Motor neuron (in vitro differentiated cells): Measurements from ENCODE around the gene HTR3B. TPM values are rescaled to one million over a fixed set of nuclear protein-coding genes. Genes with fewer than 3 reads are reported as not detected.

Source experiments
- ATAC-seq, 8 experiments: fragments of 200-7000 bp; cut with Tn5 transposase; replicated peaks in 6 of 8; 2 replicates each; pipeline ENCODE4 v1.8.0; 2021; ENCODE audit warnings: mild to moderate bottlenecking in 8 of 8, moderate library complexity in 8 of 8
- H3K27ac ChIP-seq, 2 donors: fragments of 250-450 bp; sonication (Bioruptor Pico); 2 replicates each; pipeline ENCODE4 v1.9.0; 2021; ENCODE audit warnings: antibody characterized with exemption in 2 of 2, mild to moderate bottlenecking in 2 of 2, moderate library complexity in 1 of 2
- H3K4me1 ChIP-seq, 2 donors: fragments of 250-450 bp; sonication (Bioruptor Pico); replicated peaks in 1 of 2; 2 replicates each; pipeline ENCODE4 v1.6.1; 2021; ENCODE audit warnings: antibody characterized with exemption in 2 of 2, mild to moderate bottlenecking in 2 of 2, moderate library complexity in 1 of 2
- H3K4me3 ChIP-seq, 5 donors: fragments of 250-450 bp; sonication (Bioruptor Pico); 2 replicates each; pipeline ENCODE4 v1.9.0; 2021; ENCODE audit warnings: antibody characterized with exemption in 5 of 5, mild to moderate bottlenecking in 5 of 5, moderate library complexity in 4 of 5
- WGBS, 10 experiments: fragments of 450-650 bp; shearing (Covaris generic); methylation state at CpG; one replicate each; pipeline ENCODE4 v1.0.0; 2022; 5-methylcytosine and 5-hydroxymethylcytosine counted together
- in situ Hi-C, 9 experiments: fragments of 400-800 bp; cut with MboI; loops; one replicate each; pipeline ENCODE4 v1.15.0; 2021; ENCODE audit warnings: low sequenced_read_pairs in 9 of 9, low pct_unique_long_range_greater_than_20kb in 2 of 9; ENCODE audit not compliant: unreplicated experiment in 9 of 9
- total RNA-seq, 8 experiments: library from RNA; unstranded; fragments of 300-600 nt; gene quantifications; 2 replicates each; pipeline versions ENCODE4 v1.2.3 to v1.2.4, GENCODE V29; 2022

Gene HTR3B
- total RNA-seq, 8 experiments from 2014 or later = 0.11 to 0.47 (median 0.21) TPM; not detected in 5

DNA sequence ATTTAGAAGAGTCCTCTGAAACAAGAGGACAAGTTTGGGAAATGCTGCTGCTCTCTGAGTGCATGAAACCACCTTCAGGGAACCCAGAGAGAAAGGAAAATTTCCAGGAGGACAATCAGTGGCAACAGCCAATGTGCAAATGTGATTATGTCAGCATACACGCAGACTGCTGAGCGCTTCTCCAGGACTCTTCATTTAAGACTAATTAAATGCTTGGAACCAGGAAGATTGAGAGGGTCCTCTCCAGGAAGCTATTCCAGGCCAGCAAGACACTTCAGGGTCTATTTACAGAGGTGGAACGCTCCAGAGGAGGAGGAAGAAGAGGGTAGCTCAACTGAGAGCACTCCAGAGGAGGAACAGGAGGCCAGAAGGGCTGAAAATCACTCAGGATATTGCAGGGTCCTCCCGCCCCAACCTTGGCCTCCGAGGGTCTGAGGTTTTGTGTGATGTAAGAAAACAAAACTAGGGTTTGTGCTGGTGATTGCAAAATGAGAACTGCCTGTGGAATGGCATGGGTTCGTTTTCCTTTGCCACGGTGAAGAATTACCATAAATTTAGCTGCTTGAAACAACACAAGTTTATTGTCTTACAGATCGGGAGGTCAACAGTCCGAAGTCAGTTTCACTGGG is 56.2 kb downstream of the HTR3B start:
- no peak overlapping the region for H3K4me3 ChIP-seq
- ATAC-seq = no peak
- H3K4me1 ChIP-seq = peaks cover 3 to 8% of the 10 kb centered on the region in 2 donors
- 18 to 90% (median 80%) methylated on average over 1 to 6 of the region's 9 CpGs; no CpG with 5 or more reads in 1 of the 10 experiments for WGBS, 10 experiments
- no peak overlapping the region for H3K27ac ChIP-seq
- in situ Hi-C loops = no loop called here

DNA sequence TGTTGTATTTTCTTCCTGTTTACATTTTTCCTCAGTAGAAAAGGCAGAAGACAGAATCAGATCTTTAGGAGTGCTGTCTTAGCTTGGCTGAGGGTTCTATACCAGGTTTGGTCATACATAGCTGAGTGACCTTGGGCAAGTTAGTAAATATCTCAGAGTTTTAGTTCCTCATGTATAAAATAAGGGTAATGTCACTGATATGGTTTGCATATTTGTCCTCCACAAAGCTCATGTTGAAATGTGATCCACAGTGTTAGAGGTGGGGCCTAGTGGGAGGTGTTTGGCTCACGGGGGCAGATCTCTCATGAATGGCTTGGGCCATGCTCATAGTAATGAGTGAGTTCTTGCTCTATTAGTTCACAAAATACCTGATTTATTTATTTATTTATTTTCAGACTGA is 62.8 kb downstream of the HTR3B start:
- no peak overlapping the region for H3K27ac ChIP-seq
- H3K4me3 ChIP-seq = no peak overlapping the region
- 20 to 80% (median 47%) methylated on average over 1 of the region's 1 CpG; no CpG with 5 or more reads in 6 of the 10 experiments for WGBS, 10 experiments
- in situ Hi-C loops = no loop called here
- no peak for ATAC-seq
- no peaks in the 10 kb centered on the region for H3K4me1 ChIP-seq

DNA sequence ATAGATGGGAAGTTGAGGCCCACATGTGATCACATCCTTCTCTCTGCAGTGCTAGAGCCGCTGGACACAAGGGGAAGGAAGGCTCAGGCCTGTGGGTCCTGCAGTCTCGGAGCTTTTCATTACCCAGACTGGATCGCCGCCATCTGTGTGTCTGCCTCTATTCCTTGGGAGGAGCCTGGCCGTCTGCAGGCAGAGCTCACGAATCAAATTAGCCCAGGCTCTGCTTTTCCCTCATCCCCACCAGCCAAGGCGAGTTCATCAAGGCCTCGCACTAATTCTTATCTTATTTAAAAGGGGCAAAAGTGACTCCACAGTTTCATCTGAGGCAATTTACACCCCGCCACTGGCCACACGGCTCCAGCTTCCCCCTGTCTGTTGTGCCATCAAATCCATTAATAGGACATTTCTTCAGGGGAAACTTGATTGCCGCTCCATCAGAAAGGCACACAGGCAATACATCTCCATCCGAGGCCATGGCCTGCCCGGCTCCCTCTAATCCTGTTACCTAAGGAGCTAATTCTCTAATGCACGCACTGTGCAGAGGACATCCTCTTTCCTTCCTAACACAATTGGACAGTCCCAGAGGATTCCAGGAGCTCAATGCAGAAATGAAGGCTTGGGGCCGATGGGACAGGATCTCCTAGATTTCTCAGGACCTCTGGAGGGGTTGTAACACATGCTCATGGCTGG is 67.1 kb downstream of the HTR3B start:
- WGBS, 10 experiments = 0 to 100% (median 66%) methylated on average over 2 to 11 of the region's 15 CpGs; no CpG with 5 or more reads in 2 of the 10 experiments
- Histone ChIP-seq H3K4me3 (no peak overlapping the region), H3K4me1 (no peaks in the 10 kb centered on the region), H3K27ac (no peak overlapping the region)
- peak in 1 of 8 experiments; percentile 5 for ATAC-seq
- in situ Hi-C loops = no loop called here

DNA sequence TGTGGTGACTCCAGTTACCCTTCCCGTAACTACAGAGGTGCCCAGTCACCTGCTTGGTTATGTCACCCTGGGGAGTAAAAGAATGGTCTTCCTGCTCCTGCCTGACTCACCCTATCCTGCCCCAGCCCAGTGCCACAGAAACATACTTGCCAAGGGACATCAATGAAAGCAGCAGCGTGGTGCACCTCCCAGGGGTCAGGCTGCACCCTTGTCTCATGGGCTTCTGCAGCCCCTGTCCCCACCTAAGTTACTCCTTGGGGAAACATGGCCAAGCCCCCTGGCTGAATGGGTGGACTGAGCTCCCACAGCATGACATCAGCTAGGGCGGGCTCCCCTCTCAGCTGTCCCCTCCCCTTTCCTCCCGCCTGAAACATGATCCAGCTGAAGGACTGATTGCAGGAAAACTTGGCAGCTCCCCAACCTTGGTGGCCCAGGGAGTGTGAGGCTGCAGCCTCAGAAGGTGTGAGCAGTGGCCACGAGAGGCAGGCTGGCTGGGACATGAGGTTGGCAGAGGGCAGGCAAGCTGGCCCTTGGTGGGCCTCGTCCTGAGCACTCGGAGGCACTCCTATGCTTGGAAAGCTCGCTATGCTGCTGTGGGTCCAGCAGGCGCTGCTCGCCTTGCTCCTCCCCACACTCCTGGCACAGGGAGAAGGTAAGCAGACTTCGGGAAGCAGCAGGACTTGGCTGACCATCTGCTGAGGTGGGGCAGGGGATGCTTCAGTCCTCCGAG is 70.3 kb downstream of the HTR3B start, which contains the start of gene HTR3A:
Gene HTR3A, plus strand, starts transcription at position 368 of the 730 bp plus-strand sequence. Its CDS starts 218 bp downstream, at position 586.
- H3K4me1 ChIP-seq = peaks cover 0 to 4% of the 10 kb centered on the region in 2 donors
- in situ Hi-C loops = loop anchor here in 3 of 9 experiments (25.0 kb wide), 1 partner anchor 287 kb away; no protein-coding TSS in a partner anchor
- peak; percentile 94 to 97 (median 96) for ATAC-seq
- no peak within 1 kb of the TSS for H3K4me3 ChIP-seq
- 3 to 71% (median 55%) methylated on average over 1 to 5 of the region's 12 CpGs; no CpG with 5 or more reads in 3 of the 10 experiments for WGBS, 10 experiments
- H3K27ac ChIP-seq = no peak within 1 kb of the TSS

DNA sequence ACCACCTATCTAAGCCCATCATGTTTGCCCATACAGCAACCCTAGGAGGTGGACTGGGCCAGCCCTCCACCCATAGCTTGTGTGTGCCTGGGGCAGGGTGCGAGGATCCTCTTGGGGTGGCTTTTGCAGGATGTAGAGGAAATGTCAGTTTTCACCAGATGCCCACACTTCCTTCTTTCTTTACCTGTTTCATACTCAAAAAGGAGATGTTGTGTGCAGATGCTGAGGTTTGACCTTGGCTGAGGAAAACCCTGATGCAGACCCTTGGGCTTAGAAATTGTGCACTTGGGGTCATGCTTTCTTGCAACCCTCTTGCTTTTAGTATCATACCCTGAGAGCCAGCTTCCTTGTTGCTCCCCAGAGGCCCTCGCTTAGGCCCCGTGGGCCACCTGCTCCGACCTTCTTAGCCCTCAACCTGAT is 72.5 kb downstream of the HTR3B start:
- WGBS, 10 experiments = 16 to 100% (median 86%) methylated on average over 1 to 4 of the region's 4 CpGs; no CpG with 5 or more reads in 5 of the 10 experiments

DNA sequence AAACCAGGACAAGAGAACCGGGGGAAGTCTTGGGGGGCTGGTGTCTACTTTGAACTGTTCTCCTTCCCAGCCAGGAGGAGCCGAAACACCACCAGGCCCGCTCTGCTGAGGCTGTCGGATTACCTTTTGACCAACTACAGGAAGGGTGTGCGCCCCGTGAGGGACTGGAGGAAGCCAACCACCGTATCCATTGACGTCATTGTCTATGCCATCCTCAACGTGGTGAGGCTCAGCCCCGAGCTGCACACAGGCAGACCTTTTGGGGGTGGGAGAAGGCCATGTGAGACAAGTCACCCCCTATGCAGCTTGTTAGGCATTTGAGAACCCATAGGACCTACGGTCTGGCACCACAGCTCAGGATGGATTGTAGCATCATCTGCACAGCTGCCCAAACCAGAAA is 73.1 kb downstream of the HTR3B start:
- in situ Hi-C loops = loop anchor here in 3 of 9 experiments (25.0 kb wide), 1 partner anchor 285 kb away; no protein-coding TSS in a partner anchor
- ATAC-seq = no peak
- WGBS, 10 experiments = 20 to 90% (median 78%) methylated on average over 1 to 6 of the region's 11 CpGs; no CpG with 5 or more reads in 4 of the 10 experiments
- Histone ChIP-seq H3K4me1 (peaks cover 0 to 4% of the 10 kb centered on the region in 2 donors), H3K27ac (no peak overlapping the region), H3K4me3 (no peak overlapping the region)

More for the DNA sequence above, 72.5 kb downstream of the HTR3B start:
- in situ Hi-C loops = loop anchor here in 3 of 9 experiments (25.0 kb wide), 1 partner anchor 285 kb away; no protein-coding TSS in a partner anchor
- H3K4me1 ChIP-seq = peaks cover 0 to 4% of the 10 kb centered on the region in 2 donors
- no peak overlapping the region for H3K4me3 ChIP-seq
- no peak overlapping the region for H3K27ac ChIP-seq
- ATAC-seq = no peak

DNA sequence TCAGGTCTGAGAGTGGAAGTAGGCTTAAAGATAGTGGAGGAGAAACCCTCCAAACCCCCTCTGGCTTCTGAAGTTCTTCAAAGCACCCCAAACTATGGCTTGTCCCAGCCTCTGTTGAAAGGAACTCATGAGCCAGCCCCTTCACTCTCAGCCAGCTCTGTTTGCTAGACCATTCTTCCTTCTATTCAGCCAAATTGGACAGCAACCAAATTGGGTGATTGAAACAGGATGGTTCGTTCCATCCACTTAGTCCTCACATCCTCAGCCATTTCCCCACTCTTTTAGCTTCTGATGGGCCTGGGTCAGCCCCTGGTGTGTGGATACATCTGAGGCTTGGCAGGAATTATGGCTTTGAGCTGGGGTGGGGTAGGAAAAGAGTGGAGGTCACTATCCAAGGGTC is 74.8 kb downstream of the HTR3B start:
- 0 to 60% (median 0%) methylated on average over 1 of the region's 1 CpG; no CpG with 5 or more reads in 7 of the 10 experiments for WGBS, 10 experiments
- in situ Hi-C loops = loop anchor here in 3 of 9 experiments (25.0 kb wide), 1 partner anchor 283 kb away; no protein-coding TSS in a partner anchor
- no peak for ATAC-seq
- Histone ChIP-seq H3K4me1 (peaks cover 0 to 4% of the 10 kb centered on the region in 2 donors), H3K27ac (no peak overlapping the region), H3K4me3 (no peak overlapping the region)

DNA sequence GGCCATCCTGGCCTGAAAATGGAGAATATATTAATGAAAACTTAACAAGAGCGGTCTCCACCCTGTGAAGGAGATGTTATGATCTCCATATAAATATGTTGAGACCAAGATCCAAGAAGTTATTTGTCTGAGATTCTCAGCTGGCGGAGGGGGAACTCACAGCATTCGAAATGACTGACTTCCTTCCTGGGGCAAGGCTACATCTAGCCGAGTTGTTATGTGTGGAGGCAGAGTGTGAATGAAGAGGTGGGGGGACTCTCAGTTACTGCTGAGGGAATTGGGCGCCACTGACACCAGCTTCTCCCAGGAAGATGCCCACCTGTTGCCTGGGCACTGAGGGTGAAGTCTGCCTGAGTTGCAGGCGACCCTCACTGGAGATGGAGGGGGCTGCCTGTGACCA is 76.2 kb downstream of the HTR3B start:
- in situ Hi-C loops = loop anchor here in 3 of 9 experiments (25.0 kb wide), 1 partner anchor 282 kb away; no protein-coding TSS in a partner anchor

DNA sequence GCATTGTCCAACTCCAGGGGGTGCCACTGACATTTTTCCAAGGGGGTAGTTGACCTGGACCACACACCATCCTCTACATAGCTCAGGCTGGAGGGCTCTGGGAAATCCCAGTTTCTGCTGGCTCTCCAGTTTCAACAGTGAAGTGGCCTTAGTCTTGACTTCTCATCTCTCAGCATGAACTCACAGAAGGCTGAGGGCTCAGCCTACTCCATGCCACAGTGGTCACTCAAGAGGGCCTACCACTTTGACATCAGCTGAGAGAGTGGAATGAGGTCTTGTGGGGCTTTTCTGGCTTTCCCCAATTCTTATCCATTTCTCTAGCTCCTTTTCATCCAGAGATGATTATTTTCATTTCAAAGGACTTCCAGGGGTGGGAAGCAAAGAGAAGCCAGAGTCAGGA is 77.7 kb downstream of the HTR3B start:
- in situ Hi-C loops = loop anchor here in 3 of 9 experiments (25.0 kb wide), 1 partner anchor 280 kb away; no protein-coding TSS in a partner anchor
- no peak overlapping the region for H3K4me3 ChIP-seq
- no peak for ATAC-seq

More for the DNA sequence above, 76.2 kb downstream of the HTR3B start:
- no peak overlapping the region for H3K27ac ChIP-seq
- no peak overlapping the region for H3K4me3 ChIP-seq
- WGBS, 10 experiments = 0 to 87% (median 75%) methylated on average over 1 to 5 of the region's 6 CpGs; no CpG with 5 or more reads in 3 of the 10 experiments
- peaks cover 0 to 4% of the 10 kb centered on the region in 2 donors for H3K4me1 ChIP-seq
- no peak for ATAC-seq

DNA sequence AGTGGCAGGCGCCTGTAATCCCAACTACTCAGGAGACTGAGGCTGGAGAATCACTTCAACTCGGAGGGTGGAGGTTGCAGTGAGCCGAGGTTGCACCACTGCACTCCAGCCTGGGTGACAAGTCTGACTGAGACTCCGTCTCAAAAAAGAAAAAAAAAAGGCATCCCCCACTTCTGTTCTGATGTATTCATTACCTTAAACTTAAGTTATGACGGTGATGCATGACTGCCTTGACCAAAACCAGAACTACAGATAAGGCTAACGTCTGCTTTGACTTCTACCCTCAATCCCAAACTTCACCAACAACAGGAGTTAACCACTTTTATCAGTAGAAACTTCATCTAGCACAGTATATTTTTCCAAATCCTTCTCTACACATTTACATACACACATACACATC is 80.2 kb downstream of the HTR3B start:
- WGBS, 10 experiments = 0 to 100% (median 69%) methylated on average over 1 to 5 of the region's 6 CpGs; no CpG with 5 or more reads in 2 of the 10 experiments
- Histone ChIP-seq H3K27ac (no peak overlapping the region), H3K4me3 (no peak overlapping the region), H3K4me1 (no peaks in the 10 kb centered on the region)
- in situ Hi-C loops = loop anchor here in 3 of 9 experiments (25.0 kb wide), 1 partner anchor 278 kb away; no protein-coding TSS in a partner anchor
- ATAC-seq = no peak

More for the DNA sequence above, 77.7 kb downstream of the HTR3B start:
- H3K27ac ChIP-seq = no peak overlapping the region
- H3K4me1 ChIP-seq = peaks cover 0 to 2% of the 10 kb centered on the region in 2 donors

DNA sequence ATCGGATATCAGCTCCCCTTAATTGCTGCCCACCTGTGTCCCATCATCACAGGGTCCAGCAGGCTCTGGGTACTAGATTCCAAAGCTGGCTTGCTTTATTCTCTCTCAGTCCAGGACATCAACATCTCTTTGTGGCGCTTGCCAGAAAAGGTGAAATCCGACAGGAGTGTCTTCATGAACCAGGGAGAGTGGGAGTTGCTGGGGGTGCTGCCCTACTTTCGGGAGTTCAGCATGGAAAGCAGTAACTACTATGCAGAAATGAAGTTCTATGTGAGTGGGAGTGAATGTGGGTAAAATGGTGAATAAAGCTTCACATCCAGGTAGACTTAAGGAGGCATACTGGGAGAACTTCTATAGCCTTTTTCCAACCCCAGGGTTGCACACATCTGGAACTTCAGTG is 81.3 kb downstream of the HTR3B start:
- in situ Hi-C loops = loop anchor here in 3 of 9 experiments (25.0 kb wide), 1 partner anchor 276 kb away; no protein-coding TSS in a partner anchor
- no peak overlapping the region for H3K27ac ChIP-seq
- H3K4me3 ChIP-seq = no peak overlapping the region
- ATAC-seq = no peak
- 0 to 83% (median 65%) methylated on average over 1 to 3 of the region's 4 CpGs; no CpG with 5 or more reads in 4 of the 10 experiments for WGBS, 10 experiments
- H3K4me1 ChIP-seq = no peaks in the 10 kb centered on the region

DNA sequence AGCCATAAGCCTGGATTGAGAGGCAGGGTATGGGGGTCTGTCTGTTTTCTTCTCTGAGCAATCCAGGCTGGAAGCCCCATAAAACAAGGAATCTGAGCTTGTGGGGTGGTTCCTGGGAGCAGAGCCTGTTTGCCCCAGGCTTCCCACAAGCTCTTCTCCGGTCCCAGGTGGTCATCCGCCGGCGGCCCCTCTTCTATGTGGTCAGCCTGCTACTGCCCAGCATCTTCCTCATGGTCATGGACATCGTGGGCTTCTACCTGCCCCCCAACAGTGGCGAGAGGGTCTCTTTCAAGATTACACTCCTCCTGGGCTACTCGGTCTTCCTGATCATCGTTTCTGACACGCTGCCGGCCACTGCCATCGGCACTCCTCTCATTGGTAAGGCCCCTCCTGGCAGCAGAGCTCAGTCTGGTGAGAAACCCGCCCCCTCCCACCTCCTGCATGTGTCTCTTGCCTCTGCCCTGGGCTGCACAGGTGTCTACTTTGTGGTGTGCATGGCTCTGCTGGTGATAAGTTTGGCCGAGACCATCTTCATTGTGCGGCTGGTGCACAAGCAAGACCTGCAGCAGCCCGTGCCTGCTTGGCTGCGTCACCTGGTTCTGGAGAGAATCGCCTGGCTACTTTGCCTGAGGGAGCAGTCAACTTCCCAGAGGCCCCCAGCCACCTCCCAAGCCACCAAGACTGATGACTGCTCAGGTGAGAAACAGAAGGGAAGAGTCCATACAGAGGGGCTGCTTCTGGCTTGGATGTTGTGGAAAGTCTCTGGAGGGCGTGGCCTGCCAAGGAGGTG is 82.0 kb downstream of the HTR3B start:
- H3K4me3 ChIP-seq = no peak overlapping the region
- WGBS, 10 experiments = 53 to 100% (median 85%) methylated on average over 1 to 9 of the region's 18 CpGs; no CpG with 5 or more reads in 5 of the 10 experiments
- ATAC-seq = no peak
- no peak overlapping the region for H3K27ac ChIP-seq
- no peaks in the 10 kb centered on the region for H3K4me1 ChIP-seq
- in situ Hi-C loops = loop anchor here in 3 of 9 experiments (25.0 kb wide), 1 partner anchor 276 kb away; no protein-coding TSS in a partner anchor
